ENCODE measurements around the gene PDE6H.

PDE6H gene

DNA sequence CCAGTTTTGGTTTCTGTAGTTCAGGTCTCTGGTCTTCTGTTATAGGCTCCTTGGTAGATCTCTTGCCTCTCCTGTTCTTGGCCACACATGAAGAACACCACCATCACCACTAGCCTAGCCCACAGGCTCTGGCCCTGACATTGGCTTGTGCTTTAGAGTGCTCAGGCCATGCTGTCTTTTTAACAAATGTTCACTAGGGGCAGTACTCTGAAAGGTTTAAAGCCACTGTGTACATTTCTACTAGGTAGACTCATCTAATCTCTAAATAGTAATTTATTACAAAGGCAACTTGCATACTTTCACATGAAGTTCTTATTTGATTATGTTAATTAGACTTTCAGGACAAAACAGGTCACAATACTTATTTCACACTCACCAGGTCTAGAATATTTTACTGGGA is 38.3 kb downstream of the PDE6H start:
- no peak overlapping the region for H4K91ac ChIP-seq (ENCODE audit: low read depth, low read length)
- no peak overlapping the region for H3K23ac ChIP-seq (ENCODE audit: low read length)
- no peak overlapping the region for H3K14ac ChIP-seq (ENCODE audit: low read length)
- H2BK12ac ChIP-seq (ENCODE audit: low read length) = no peak overlapping the region
- no peaks in the 10 kb centered on the region for H3K9me3 ChIP-seq (ENCODE audit: insufficient read depth, low read depth, low read length)
- H3K4me3 ChIP-seq (ENCODE audit: low read depth, low read length) = no peak overlapping the region
- no peaks in the 10 kb centered on the region for H3K4me1 ChIP-seq (ENCODE audit: control insufficient read depth in 1 of 2, insufficient read depth in 2 of 2, low read length in 2 of 2)
- H3K27ac ChIP-seq (ENCODE audit: low read depth, low read length) = no peak overlapping the region
- H3K36me3 ChIP-seq (ENCODE audit: control insufficient read depth in 1 of 2, insufficient read depth in 2 of 2, low read length in 2 of 2) = no peaks in the 10 kb centered on the region
- H4K8ac ChIP-seq (ENCODE audit: low read depth, low read length) = no peak overlapping the region
- no peak overlapping the region for H3K4ac ChIP-seq (ENCODE audit: low read depth, low read length)
- no peaks in the 10 kb centered on the region for H3K27me3 ChIP-seq (ENCODE audit: insufficient read depth, low read length)
- H2AFZ ChIP-seq (ENCODE audit: insufficient read depth, low read length, poor library complexity) = no peak overlapping the region
- H3K9ac ChIP-seq (ENCODE audit: low read length) = no peak overlapping the region
- no peak overlapping the region for H2BK120ac ChIP-seq (ENCODE audit: insufficient read depth, low read length, poor library complexity)
- no peaks in the 10 kb centered on the region for H3K79me1 ChIP-seq (ENCODE audit: low read length)
- DNase-seq = peak in 1 of 2 donors; percentile 23
- H3K4me2 ChIP-seq (ENCODE audit: low read length) = no peak overlapping the region
- no peak overlapping the region for H3K18ac ChIP-seq (ENCODE audit: low read length)
- no peak overlapping the region for H4K12ac ChIP-seq (ENCODE audit: low read depth, low read length)
- no peak overlapping the region for H2BK5ac ChIP-seq (ENCODE audit: low read depth, low read length, poor library complexity)
- no peaks in the 10 kb centered on the region for H3K79me2 ChIP-seq (ENCODE audit: control insufficient read depth, insufficient read depth, low read length, poor library complexity)
- no peak overlapping the region for H2AK5ac ChIP-seq (ENCODE audit: low read length)

GRCh38 chr12:15013634-15014179 is 40.9 kb downstream of the PDE6H start:
- Histone ChIP-seq H4K12ac (ENCODE audit: low read depth, low read length) (no peak overlapping the region), H2BK120ac (ENCODE audit: insufficient read depth, low read length, poor library complexity) (no peak overlapping the region), H3K27ac (ENCODE audit: low read depth, low read length) (no peak overlapping the region), H2AK5ac (ENCODE audit: low read length) (no peak overlapping the region), H3K23ac (ENCODE audit: low read length) (no peak overlapping the region), H3K4me1 (ENCODE audit: control insufficient read depth in 1 of 2, insufficient read depth in 2 of 2, low read length in 2 of 2) (no peaks in the 10 kb centered on the region), H3K4me3 (ENCODE audit: low read depth, low read length) (no peak overlapping the region), H2BK5ac (ENCODE audit: low read depth, low read length, poor library complexity) (no peak overlapping the region), H4K8ac (ENCODE audit: low read depth, low read length) (no peak overlapping the region), H3K79me1 (ENCODE audit: low read length) (no peaks in the 10 kb centered on the region), H3K9ac (ENCODE audit: low read length) (no peak overlapping the region), H3K4me2 (ENCODE audit: low read length) (no peak overlapping the region), H3K79me2 (ENCODE audit: control insufficient read depth, insufficient read depth, low read length, poor library complexity) (no peaks in the 10 kb centered on the region), H3K4ac (ENCODE audit: low read depth, low read length) (no peak overlapping the region), H3K27me3 (ENCODE audit: insufficient read depth, low read length) (no peaks in the 10 kb centered on the region), H3K18ac (ENCODE audit: low read length) (no peak overlapping the region), H4K91ac (ENCODE audit: low read depth, low read length) (no peak overlapping the region), H3K14ac (ENCODE audit: low read length) (no peak overlapping the region), H3K36me3 (ENCODE audit: control insufficient read depth in 1 of 2, insufficient read depth in 2 of 2, low read length in 2 of 2) (no peaks in the 10 kb centered on the region), H2BK12ac (ENCODE audit: low read length) (no peak overlapping the region), H2AFZ (ENCODE audit: insufficient read depth, low read length, poor library complexity) (no peak overlapping the region), H3K9me3 (ENCODE audit: insufficient read depth, low read depth, low read length) (no peaks in the 10 kb centered on the region)
- WGBS (ENCODE audit: extremely low coverage, insufficient coverage, insufficient read length) = no CpG with 5 or more reads among the region's 4 CpGs
- DNase-seq = no peak

DNA sequence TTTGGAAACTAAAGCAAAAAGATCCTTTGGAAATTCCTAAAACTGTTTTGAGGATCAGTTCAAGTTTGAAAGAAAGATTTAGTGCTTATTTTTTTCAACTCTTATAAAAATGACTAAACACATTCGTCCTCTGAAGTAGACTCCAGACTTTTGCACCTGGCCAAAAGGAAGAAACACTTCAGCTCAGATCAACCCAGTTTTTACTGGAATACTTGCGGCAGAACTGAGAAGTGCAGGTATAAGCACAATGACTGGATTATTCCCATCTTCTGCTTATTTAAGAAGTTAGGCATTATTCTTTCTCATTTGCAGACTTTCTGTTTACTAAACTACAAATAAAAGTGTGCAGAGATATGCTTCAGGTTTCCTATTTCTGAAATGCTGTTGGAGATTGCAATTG is 41.9 kb downstream of the PDE6H start:
- no peak overlapping the region for H3K4me3 ChIP-seq (ENCODE audit: low read depth, low read length)
- H3K18ac ChIP-seq (ENCODE audit: low read length) = no peak overlapping the region
- H3K9me3 ChIP-seq (ENCODE audit: insufficient read depth, low read depth, low read length) = no peaks in the 10 kb centered on the region
- no peak overlapping the region for H4K8ac ChIP-seq (ENCODE audit: low read depth, low read length)
- H3K14ac ChIP-seq (ENCODE audit: low read length) = no peak overlapping the region
- no peak overlapping the region for H2BK5ac ChIP-seq (ENCODE audit: low read depth, low read length, poor library complexity)
- WGBS (ENCODE audit: extremely low coverage, insufficient coverage, insufficient read length) = no CpG with 5 or more reads among the region's 2 CpGs
- no peak overlapping the region for H2BK12ac ChIP-seq (ENCODE audit: low read length)
- H3K4me2 ChIP-seq (ENCODE audit: low read length) = no peak overlapping the region
- no peaks in the 10 kb centered on the region for H3K27me3 ChIP-seq (ENCODE audit: insufficient read depth, low read length)
- H3K23ac ChIP-seq (ENCODE audit: low read length) = no peak overlapping the region
- H3K27ac ChIP-seq (ENCODE audit: low read depth, low read length) = no peak overlapping the region
- H3K79me1 ChIP-seq (ENCODE audit: low read length) = no peaks in the 10 kb centered on the region
- no peak overlapping the region for H2BK120ac ChIP-seq (ENCODE audit: insufficient read depth, low read length, poor library complexity)
- no peak overlapping the region for H4K91ac ChIP-seq (ENCODE audit: low read depth, low read length)
- no peaks in the 10 kb centered on the region for H3K36me3 ChIP-seq (ENCODE audit: control insufficient read depth in 1 of 2, insufficient read depth in 2 of 2, low read length in 2 of 2)
- no peak overlapping the region for H3K4ac ChIP-seq (ENCODE audit: low read depth, low read length)
- no peaks in the 10 kb centered on the region for H3K79me2 ChIP-seq (ENCODE audit: control insufficient read depth, insufficient read depth, low read length, poor library complexity)
- no peak overlapping the region for H2AK5ac ChIP-seq (ENCODE audit: low read length)
- H3K9ac ChIP-seq (ENCODE audit: low read length) = no peak overlapping the region
- H2AFZ ChIP-seq (ENCODE audit: insufficient read depth, low read length, poor library complexity) = no peak overlapping the region
- no peak overlapping the region for H4K12ac ChIP-seq (ENCODE audit: low read depth, low read length)
- DNase-seq = no peak
- H3K4me1 ChIP-seq (ENCODE audit: control insufficient read depth in 1 of 2, insufficient read depth in 2 of 2, low read length in 2 of 2) = no peaks in the 10 kb centered on the region

DNA sequence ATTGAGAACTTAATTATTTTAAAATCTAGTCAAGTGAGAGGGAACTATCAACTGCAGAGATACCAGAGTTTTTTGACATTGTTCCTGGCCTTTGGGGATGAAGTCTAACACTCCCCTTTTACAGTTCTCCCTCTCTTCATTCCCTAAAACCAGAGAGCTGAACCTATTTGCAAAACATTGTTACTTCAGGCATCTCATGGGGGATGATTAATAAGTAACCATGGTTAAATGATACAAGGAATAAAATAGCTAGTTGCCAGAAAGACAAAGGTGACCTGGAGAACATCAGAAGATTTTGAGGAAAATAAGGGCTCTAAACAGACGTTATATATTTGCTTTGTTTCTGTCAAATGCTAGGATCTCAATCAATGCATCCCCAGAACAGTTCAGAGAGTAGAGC is 42.3 kb downstream of the PDE6H start:
- no peak overlapping the region for H3K9ac ChIP-seq (ENCODE audit: low read length)
- H3K18ac ChIP-seq (ENCODE audit: low read length) = no peak overlapping the region
- H2BK12ac ChIP-seq (ENCODE audit: low read length) = no peak overlapping the region
- no peak overlapping the region for H4K8ac ChIP-seq (ENCODE audit: low read depth, low read length)
- no peak overlapping the region for H3K14ac ChIP-seq (ENCODE audit: low read length)
- no peak overlapping the region for H3K4me3 ChIP-seq (ENCODE audit: low read depth, low read length)
- no peak overlapping the region for H3K23ac ChIP-seq (ENCODE audit: low read length)
- DNase-seq = no peak
- no peak overlapping the region for H4K12ac ChIP-seq (ENCODE audit: low read depth, low read length)
- H2AK5ac ChIP-seq (ENCODE audit: low read length) = no peak overlapping the region
- no peak overlapping the region for H3K4ac ChIP-seq (ENCODE audit: low read depth, low read length)
- no peak overlapping the region for H2BK120ac ChIP-seq (ENCODE audit: insufficient read depth, low read length, poor library complexity)
- H2AFZ ChIP-seq (ENCODE audit: insufficient read depth, low read length, poor library complexity) = no peak overlapping the region
- no peak overlapping the region for H2BK5ac ChIP-seq (ENCODE audit: low read depth, low read length, poor library complexity)
- no CpG with 5 or more reads among the region's 1 CpG for WGBS (ENCODE audit: extremely low coverage, insufficient coverage, insufficient read length)
- no peaks in the 10 kb centered on the region for H3K9me3 ChIP-seq (ENCODE audit: insufficient read depth, low read depth, low read length)
- no peaks in the 10 kb centered on the region for H3K36me3 ChIP-seq (ENCODE audit: control insufficient read depth in 1 of 2, insufficient read depth in 2 of 2, low read length in 2 of 2)
- no peaks in the 10 kb centered on the region for H3K4me1 ChIP-seq (ENCODE audit: control insufficient read depth in 1 of 2, insufficient read depth in 2 of 2, low read length in 2 of 2)
- no peak overlapping the region for H3K27ac ChIP-seq (ENCODE audit: low read depth, low read length)
- H4K91ac ChIP-seq (ENCODE audit: low read depth, low read length) = no peak overlapping the region
- no peak overlapping the region for H3K4me2 ChIP-seq (ENCODE audit: low read length)
- no peaks in the 10 kb centered on the region for H3K27me3 ChIP-seq (ENCODE audit: insufficient read depth, low read length)
- no peaks in the 10 kb centered on the region for H3K79me1 ChIP-seq (ENCODE audit: low read length)
- H3K79me2 ChIP-seq (ENCODE audit: control insufficient read depth, insufficient read depth, low read length, poor library complexity) = no peaks in the 10 kb centered on the region
